SK-N-MC (cell line): ENCODE results near the gene LAMB3.

Experiments
- DNase-seq: peaks from one replicate; pipeline ENCODE4 v3.0.0-alpha.2; 2011; ENCODE audit warnings: low read depth, low spot score
- H3K27ac ChIP-seq: fragments of 200-600 bp; sonication (generic); 2 replicates; pipeline ENCODE4 v1.5.1; 2016; ENCODE audit warnings: mixed run types
- H3K36me3 ChIP-seq: fragments of 200-600 bp; sonication (generic); 2 replicates; pipeline ENCODE4 v1.6.1; 2017; ENCODE audit warnings: antibody characterized with exemption, low read length, mixed read lengths; ENCODE audit not compliant: insufficient read depth
- H3K4me3 ChIP-seq: fragments of 200-600 bp; sonication (generic); 2 replicates; pipeline ENCODE4 v1.5.1; 2016
- H3K9ac ChIP-seq: fragments of 200-600 bp; sonication (generic); 2 replicates; pipeline ENCODE4 v1.8.0; 2017; ENCODE audit warnings: mixed run types, mixed read lengths; ENCODE audit not compliant: insufficient read length
- H3K9me3 ChIP-seq: fragments of 200-600 bp; sonication (generic); 2 replicates; pipeline ENCODE4 v1.6.1; 2017; ENCODE audit warnings: low read depth, mild to moderate bottlenecking, antibody characterized with exemption, low read length, moderate library complexity, mixed read lengths
- EZH2 ChIP-seq: fragments of 200-600 bp; sonication (generic); IDR thresholded peaks from one replicate; pipeline ENCODE4 v1.6.1; 2017; ENCODE audit warnings: antibody characterized with exemption
- FOXP2 ChIP-seq: optimal IDR thresholded peaks from 2 replicates; pipeline ENCODE3; 2011; ENCODE audit warnings: mild to moderate bottlenecking, moderate library complexity; ENCODE audit not compliant: insufficient read depth; ENCODE audit errors: extremely low read length, control extremely low read depth
- POLR2AphosphoS5 ChIP-seq: IDR thresholded peaks from 2 replicates; pipeline ENCODE4 v1.6.1; 2012; ENCODE audit warnings: mild to moderate bottlenecking, low read depth, low read length, borderline replicate concordance

The LAMB3 gene

DNA sequence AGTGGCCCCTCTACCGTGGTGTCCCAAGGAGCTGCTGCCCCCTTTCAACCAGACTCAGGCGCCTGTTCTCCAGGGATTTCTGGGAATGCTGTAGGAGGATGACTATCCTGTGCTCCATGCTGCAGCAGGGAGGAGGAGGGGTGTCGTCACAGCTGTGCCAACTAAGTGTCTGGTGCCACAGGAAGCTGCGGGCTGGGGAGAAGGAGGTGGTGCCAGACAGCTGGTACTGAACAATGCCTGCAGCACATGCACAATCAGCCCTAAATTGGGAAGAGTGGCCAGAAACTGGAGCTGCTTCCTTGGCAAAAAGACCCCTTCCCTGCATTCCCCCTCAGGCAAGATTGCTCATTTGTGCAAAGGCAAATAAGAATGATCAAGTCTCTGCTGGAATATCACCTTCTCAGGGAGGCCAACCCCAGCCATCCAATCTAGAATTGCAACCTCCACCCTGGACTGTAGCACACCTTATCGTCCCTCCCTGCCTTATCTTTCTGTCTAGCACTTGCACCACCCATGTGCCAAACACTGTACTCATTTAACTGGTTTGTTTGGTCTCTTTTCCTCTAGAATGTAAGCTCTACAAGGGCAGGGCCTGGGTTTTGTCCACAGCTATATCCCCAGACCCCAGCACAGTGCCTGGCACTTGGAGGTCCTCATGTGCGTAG is 33.3 kb downstream of the LAMB3 start:
- Histone ChIP-seq H3K27ac (no peak overlapping the region), H3K9ac (no peak overlapping the region), H3K9me3 (no peaks in the 10 kb centered on the region), H3K4me3 (no peak overlapping the region), H3K36me3 (no peaks in the 10 kb centered on the region)
- TF ChIP-seq FOXP2 (no peak), EZH2 (no peak), POLR2AphosphoS5 (no peak)
- DNase-seq, result no peak

DNA sequence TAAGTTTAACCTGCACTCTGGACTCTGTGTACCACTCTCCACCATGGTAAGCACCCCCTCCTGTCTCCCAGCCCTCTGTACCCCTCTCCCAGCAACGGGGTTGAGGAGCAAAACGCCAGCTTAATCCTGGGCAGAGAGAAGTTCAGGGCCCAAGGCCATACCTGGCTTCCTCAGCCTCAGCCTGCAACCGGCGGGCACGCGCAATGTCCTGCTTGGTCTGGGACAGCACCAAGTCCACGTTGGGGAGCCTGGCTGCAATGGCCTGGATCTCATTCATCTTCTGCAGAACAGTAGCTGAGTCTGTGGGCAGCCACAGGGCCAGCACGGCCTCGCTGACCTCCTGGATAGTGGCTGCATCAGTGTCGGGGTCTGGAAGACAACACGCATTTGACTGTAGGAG is 33.9 kb downstream of the LAMB3 start:
- H3K27ac ChIP-seq, result no peak overlapping the region
- H3K36me3 ChIP-seq, result no peaks in the 10 kb centered on the region
- TF ChIP-seq FOXP2 (no peak), EZH2 (no peak), POLR2AphosphoS5 (no peak)
- no peak overlapping the region for H3K4me3 ChIP-seq
- no peak for DNase-seq
- no peaks in the 10 kb centered on the region for H3K9me3 ChIP-seq
- no peak overlapping the region for H3K9ac ChIP-seq

DNA sequence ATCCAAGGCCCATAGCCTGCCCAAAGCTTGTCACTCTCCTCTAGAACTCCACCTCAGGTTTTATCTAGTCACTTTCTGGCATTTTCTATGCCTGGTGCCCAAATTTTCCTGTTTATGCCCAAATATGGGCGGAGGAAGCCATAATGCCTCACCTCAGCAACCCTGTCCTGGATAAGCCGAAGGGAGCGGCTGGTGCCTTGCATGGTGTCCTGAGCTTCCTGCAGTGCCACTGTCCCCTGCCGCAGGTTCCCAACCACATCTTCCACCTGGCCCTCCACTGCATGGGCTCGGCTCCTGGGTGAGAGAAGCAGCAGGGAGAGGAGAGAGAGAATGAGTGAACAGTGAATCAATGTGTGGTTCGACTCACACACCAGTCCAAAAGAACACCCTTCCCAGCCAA is 34.5 kb downstream of the LAMB3 start:
- Histone ChIP-seq H3K4me3 (no peak overlapping the region), H3K36me3 (no peaks in the 10 kb centered on the region), H3K27ac (no peak overlapping the region), H3K9me3 (no peaks in the 10 kb centered on the region), H3K9ac (no peak overlapping the region)
- no peak for DNase-seq
- no peak for TF ChIP-seq FOXP2
- TF ChIP-seq EZH2, result no peak
- no peak for TF ChIP-seq POLR2AphosphoS5

DNA sequence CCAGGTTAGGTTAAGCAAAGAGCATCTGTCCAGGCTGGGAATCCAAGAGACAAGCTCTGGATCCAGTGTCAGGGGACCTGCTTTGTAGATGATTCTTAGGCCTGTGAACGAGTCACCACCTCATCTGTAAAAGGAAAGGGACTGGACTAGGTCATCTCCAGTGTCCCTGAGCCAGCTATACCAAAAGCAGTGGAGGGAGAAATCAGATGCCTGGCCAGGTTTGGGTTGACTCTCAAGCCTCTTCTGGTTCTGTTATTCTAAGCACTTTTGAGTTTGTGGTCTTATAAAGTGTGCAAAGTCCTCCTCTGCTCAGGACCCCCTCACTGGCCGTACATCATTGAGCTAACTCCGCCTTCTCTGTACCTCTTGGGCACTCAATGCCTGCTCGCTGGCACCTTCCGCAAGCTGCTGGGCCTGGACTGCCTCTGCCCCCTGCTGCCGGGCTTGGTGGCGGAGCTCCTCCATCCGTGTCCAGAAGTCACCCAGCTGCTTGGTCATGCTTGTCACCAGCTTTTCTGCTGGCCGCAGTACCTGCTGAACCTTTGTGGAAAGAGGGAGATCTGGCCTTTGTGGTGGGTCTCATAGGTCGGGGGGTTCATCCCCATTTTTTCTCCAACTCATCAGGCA is 35.1 kb downstream of the LAMB3 start:
- Histone ChIP-seq H3K9me3 (no peaks in the 10 kb centered on the region), H3K36me3 (no peaks in the 10 kb centered on the region), H3K4me3 (no peak overlapping the region), H3K27ac (no peak overlapping the region), H3K9ac (no peak overlapping the region)
- no peak for DNase-seq
- TF ChIP-seq EZH2, result no peak
- TF ChIP-seq POLR2AphosphoS5, result no peak
- TF ChIP-seq FOXP2, result no peak

DNA sequence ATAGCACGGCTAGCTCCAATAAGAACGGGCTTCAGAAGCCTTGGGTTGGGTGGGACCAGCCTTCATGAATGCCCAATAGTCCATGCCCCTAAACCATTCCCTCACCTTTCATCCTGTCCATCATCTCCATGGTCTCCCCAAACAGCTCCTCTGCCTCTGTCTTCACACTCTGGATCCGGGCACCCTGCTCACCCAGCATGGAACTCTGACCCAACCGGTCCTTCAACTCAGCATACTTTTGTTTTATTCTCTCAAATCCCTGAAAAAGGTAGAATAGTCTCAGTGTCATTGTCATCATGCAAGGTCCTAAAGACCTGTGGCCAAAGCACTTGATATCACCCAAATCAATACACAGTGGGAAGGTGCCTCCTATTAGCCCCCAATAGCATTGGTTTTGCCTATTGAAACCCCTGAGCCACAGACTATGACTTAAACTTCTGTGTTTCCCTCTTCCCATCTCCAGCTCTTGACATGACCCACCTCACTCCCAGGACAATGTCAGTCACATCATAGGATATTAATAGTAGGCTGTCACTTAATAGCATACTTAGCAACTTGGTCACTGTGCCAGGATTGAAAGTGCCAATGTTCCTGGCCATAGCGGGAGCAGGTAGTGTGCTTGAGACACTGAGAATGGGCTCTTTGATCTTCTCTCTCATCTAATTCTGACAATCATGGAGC is 35.7 kb downstream of the LAMB3 start:
- no peak for DNase-seq
- Histone ChIP-seq H3K4me3 (no peak overlapping the region), H3K27ac (no peak overlapping the region), H3K9me3 (no peaks in the 10 kb centered on the region), H3K36me3 (no peaks in the 10 kb centered on the region), H3K9ac (no peak overlapping the region)
- TF ChIP-seq FOXP2 (no peak), POLR2AphosphoS5 (no peak)

DNA sequence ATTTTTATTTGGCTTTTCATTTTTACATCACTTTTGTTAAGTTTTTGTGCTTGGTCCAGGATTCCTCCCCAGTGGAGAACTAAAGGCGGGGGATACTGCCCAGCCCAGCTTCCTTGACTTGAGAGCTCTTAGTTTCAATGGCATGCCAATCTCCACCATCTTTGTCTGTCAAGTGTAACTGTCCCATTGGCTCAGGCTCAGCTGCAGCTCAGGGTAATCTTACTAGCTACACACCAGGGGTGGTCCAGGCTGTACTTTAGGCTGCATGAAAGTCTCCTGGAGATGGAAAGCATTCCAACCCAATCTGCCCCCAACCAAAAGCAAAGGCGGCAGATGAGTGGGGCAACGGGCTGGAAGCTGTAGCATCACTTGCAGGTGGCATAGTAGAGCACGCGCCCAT is 37.3 kb downstream of the LAMB3 start:
- no peak for TF ChIP-seq POLR2AphosphoS5
- no peak for TF ChIP-seq EZH2
- TF ChIP-seq FOXP2, result no peak
- no peak overlapping the region for H3K4me3 ChIP-seq

DNA sequence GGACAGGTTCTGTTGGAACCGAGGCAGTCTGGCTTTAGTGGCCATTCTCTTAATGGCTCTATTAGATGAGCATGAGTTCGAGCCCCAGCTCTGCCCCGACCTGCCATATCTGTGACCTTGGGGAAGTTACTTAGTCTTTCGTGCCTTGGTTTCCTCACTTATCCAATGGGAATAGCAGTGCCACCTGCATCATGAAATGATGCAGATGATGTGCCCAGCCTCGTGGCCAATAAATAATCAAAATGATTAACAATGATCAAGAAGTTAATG is 38.1 kb downstream of the LAMB3 start:
- Histone ChIP-seq H3K4me3 (no peak overlapping the region), H3K9me3 (no peaks in the 10 kb centered on the region), H3K36me3 (no peaks in the 10 kb centered on the region), H3K9ac (no peak overlapping the region), H3K27ac (no peak overlapping the region)
- TF ChIP-seq FOXP2 (no peak), POLR2AphosphoS5 (no peak), EZH2 (no peak)
- no peak for DNase-seq

More for the DNA sequence above, 37.3 kb downstream of the LAMB3 start:
- Histone ChIP-seq H3K9me3 (no peaks in the 10 kb centered on the region), H3K9ac (no peak overlapping the region), H3K27ac (no peak overlapping the region), H3K36me3 (no peaks in the 10 kb centered on the region)
- no peak for DNase-seq

DNA sequence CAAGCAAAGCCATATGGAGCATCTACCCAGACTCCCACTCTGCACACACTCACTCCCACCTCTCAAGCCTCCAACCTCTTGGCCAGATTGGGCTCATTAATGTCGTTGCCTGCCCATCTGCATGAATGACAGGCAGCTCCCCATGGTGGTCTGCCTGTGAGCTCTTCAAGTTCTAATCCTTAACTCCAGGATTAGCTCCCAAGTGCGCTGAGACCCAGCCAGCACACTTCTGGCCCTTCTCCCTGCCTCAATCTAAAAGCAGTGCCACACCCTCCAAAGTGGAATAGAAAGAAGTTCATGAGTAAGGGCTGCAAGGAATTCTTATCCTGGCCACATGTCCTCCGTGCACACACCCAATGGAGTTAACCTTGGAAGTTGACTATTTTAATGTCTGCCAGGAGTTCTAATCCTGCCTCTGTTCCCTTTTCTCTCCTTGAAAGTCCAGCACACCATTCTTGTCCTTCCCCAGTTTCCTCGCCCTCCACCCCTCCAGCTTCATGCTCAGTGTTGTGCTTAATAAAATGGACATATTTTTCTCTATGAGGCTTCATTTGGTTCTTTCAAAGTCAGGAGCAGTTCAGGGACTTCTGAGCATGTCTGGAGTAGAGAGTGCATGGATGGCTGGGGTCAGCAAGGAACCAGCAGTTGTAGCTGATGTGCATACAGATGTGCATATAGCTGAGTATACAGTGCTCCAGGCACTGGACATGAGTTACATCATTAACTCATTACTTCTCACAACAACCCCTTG is 38.6 kb downstream of the LAMB3 start:
- Histone ChIP-seq H3K9me3 (no peaks in the 10 kb centered on the region), H3K9ac (no peak overlapping the region), H3K36me3 (no peaks in the 10 kb centered on the region), H3K27ac (no peak overlapping the region), H3K4me3 (no peak overlapping the region)
- no peak for DNase-seq
- TF ChIP-seq EZH2, result no peak
- TF ChIP-seq FOXP2, result no peak
- no peak for TF ChIP-seq POLR2AphosphoS5
